ENCODE measurements around the gene SESN1.
"Not testable (repeated sequence)": the region's sequence is repeated elsewhere in the genome, so short reads cannot be mapped to it uniquely, and the experiment has no call there.

SESN1 gene

DNA sequence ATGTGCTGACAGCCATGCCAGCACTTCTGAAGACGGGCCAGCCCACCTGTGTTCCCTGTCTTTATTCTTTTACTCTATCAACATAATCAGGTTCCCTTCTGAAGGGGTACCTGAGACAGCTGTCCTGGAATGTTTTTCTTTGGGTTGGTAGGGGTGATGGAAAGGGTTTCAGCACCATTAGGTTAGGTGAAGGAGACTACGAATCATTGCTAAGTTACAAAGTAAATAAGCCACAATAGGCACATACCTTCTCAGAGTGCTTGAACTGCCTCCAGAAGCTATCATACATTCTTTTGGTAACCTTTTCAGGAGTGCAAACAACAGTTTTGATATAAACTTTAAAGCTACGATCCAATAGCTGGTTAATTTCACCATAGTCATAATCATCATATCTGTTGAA is 106.3 kb downstream of the SESN1 start:
- TF ChIP-seq, protein P1, sequence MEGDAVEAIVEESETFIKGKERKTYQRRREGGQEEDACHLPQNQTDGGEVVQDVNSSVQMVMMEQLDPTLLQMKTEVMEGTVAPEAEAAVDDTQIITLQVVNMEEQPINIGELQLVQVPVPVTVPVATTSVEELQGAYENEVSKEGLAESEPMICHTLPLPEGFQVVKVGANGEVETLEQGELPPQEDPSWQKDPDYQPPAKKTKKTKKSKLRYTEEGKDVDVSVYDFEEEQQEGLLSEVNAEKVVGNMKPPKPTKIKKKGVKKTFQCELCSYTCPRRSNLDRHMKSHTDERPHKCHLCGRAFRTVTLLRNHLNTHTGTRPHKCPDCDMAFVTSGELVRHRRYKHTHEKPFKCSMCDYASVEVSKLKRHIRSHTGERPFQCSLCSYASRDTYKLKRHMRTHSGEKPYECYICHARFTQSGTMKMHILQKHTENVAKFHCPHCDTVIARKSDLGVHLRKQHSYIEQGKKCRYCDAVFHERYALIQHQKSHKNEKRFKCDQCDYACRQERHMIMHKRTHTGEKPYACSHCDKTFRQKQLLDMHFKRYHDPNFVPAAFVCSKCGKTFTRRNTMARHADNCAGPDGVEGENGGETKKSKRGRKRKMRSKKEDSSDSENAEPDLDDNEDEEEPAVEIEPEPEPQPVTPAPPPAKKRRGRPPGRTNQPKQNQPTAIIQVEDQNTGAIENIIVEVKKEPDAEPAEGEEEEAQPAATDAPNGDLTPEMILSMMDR (IDR thresholded peaks at IDR 0.05; ENCODE audit: low read depth, low read length) = no peak
- Histone ChIP-seq H3K27me3 (ENCODE audit: insufficient read depth, low read depth, severe bottlenecking) (no peaks in the 10 kb centered on the region), H3K27ac (no peak overlapping the region), H3K36me3 (peaks cover 65% of the 10 kb centered on the region), H3K4me3 (ENCODE audit: low read depth, low read length) (no peak overlapping the region), H3K9me3 (ENCODE audit: severe bottlenecking) (no peaks in the 10 kb centered on the region)
- DNase-seq = no peak

DNA sequence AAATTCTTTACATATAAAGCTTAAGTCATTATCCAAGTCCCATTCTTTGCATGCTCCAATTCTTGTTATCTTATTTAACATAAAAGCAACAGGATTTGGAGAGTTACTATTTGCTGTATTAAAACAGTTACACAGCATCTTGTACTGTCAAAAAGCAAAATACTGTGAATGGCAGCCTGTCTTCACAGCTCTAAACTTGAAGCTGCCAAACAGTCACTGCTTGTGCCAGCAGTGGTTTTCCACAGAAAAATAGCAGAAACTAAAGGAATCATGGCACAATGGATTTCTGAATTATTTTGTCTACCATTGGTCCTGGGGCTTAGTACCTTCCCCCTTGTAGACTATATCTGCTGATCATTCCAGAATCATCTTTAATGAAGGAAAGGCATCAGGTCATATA is 107.5 kb downstream of the SESN1 start:
- no peak for DNase-seq
- TF ChIP-seq, protein P1 (IDR thresholded peaks at IDR 0.05; ENCODE audit: low read depth, low read length) = no peak
- peaks cover 53% of the 10 kb centered on the region for H3K36me3 ChIP-seq
- H3K27ac ChIP-seq = no peak overlapping the region
- H3K27me3 ChIP-seq (ENCODE audit: insufficient read depth, low read depth, severe bottlenecking) = no peaks in the 10 kb centered on the region
- no peaks in the 10 kb centered on the region for H3K9me3 ChIP-seq (ENCODE audit: severe bottlenecking)
- no peak overlapping the region for H3K4me3 ChIP-seq (ENCODE audit: low read depth, low read length)

DNA sequence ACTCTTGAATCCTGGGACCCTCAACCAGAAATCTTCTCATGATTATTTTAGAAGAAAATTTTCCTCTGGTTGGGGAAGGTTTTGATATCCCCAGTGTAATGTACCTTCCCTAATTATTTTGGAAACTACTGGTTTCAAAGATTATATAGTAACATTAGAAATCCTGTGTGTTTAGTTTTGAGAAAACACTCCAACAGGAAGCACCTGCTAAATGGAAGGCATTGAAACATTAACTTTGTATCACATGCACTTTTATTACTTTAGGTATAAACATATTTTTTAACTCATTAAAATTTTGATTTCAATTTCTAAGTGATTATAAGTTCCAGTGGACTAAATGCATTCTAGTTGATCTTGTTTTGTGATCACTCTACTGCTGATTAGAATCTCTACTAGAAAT is 109.3 kb downstream of the SESN1 start:
- Histone ChIP-seq H3K36me3 (peaks cover 37% of the 10 kb centered on the region), H3K9me3 (ENCODE audit: severe bottlenecking) (no peaks in the 10 kb centered on the region), H3K4me3 (ENCODE audit: low read depth, low read length) (no peak overlapping the region), H3K27me3 (ENCODE audit: insufficient read depth, low read depth, severe bottlenecking) (no peaks in the 10 kb centered on the region), H3K27ac (no peak overlapping the region)
- TF ChIP-seq, protein P1 (IDR thresholded peaks at IDR 0.05; ENCODE audit: low read depth, low read length) = no peak
- no peak for DNase-seq

DNA sequence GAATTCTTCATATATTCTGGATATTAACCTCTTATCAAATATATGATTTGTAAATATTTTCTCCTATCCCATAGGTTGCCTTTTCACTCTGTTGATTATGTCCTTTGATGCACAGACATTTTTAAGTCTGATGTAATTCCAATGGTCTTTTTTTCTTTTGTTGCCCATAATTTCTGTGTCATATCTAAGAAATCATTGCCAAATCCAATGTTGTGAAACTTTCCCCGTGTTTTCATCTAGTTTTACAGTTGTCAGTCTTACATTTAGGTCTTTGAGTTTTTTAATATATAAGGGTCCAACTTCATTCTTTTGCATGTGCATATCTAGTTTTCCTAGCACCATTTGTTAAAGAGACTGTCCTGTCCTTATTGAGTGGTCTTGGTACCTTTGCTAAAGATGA is 111.5 kb downstream of the SESN1 start:
- H3K27ac ChIP-seq = no peak overlapping the region
- H3K9me3 ChIP-seq (ENCODE audit: severe bottlenecking) = no peaks in the 10 kb centered on the region
- peaks cover 19% of the 10 kb centered on the region for H3K36me3 ChIP-seq
- H3K27me3 ChIP-seq (ENCODE audit: insufficient read depth, low read depth, severe bottlenecking) = no peaks in the 10 kb centered on the region
- no peak for DNase-seq
- TF ChIP-seq, protein P1 (IDR thresholded peaks at IDR 0.05; ENCODE audit: low read depth, low read length) = no peak
- no peak overlapping the region for H3K4me3 ChIP-seq (ENCODE audit: low read depth, low read length)

DNA sequence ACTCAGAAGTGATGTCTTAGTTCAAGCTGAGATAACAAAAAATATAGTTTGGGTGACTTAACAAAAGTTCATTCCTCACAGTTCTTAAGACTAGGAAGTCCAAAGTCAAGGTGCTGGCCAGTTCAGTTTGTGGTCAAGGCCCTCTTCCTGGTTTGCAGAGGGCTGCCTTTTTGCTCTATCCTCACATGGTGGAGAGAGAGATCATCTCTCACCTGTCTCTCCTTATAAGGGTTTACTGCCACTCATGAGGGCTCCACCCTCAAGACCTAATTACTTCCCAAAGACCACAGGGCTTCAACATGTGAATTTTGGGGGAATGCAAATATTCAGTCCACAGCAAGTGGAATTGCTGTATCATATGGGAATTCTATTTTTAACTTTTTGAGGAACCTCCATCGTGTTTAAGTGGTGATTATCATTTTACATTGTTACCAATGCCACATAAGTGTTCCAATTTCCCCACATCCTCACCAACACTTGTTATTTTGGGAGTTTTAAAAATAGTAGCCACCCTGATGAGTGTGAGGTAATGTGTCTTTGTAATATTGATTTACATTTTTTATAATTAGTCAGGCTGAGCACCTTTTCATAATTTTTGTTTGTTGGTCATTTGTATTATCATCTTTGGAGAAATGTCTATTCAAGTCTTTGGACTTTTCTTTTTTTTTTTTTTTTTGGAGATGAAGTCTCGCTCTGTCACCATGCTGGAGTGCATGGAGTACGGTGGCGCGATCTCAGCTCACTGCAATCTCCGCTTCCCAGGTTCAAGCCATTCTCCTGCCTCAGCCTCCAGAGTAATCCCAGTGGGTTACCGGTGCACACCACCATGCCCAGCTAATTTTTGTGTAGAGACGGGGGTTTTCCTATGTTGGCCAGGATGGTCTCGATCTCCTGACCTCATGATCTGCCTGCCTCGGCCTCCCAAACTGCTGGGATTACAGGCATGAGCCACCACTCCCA is 112.2 kb downstream of the SESN1 start:
- Histone ChIP-seq H3K9me3 (ENCODE audit: severe bottlenecking) (no peaks in the 10 kb centered on the region), H3K36me3 (peaks cover 14% of the 10 kb centered on the region), H3K4me3 (ENCODE audit: low read depth, low read length) (no peak overlapping the region), H3K27ac (no peak overlapping the region), H3K27me3 (ENCODE audit: insufficient read depth, low read depth, severe bottlenecking) (no peaks in the 10 kb centered on the region)
- no peak for DNase-seq
- TF ChIP-seq, protein P1 (IDR thresholded peaks at IDR 0.05; ENCODE audit: low read depth, low read length) = no peak

DNA sequence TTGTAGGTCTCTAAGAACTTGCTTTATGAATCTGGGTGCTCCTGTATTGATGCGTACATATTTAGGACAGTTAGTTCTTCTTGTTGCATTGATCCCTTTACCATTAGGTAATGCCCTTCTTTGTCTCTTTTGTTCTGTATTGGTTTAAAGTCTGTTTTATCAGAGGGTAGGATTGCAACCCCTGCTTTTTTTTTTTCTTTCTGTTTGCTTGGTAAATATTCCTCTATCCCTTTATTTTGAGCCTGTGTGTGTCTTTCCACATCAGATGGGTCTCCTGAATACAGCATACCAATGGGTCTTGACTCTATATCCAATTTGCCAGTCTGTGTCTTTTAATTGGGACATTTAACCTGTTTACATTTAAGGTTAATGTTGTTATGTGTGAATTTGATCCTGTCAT is 116.0 kb downstream of the SESN1 start:
- H3K9me3 ChIP-seq (ENCODE audit: severe bottlenecking); DNase-seq; H3K4me3 ChIP-seq (ENCODE audit: low read depth, low read length); H3K27me3 ChIP-seq (ENCODE audit: insufficient read depth, low read depth, severe bottlenecking); H3K36me3 ChIP-seq; H3K27ac ChIP-seq: not testable (repeated sequence)

Measured in WERI-Rb-1 (cell line).